WTC11 (cell line): ENCODE results near the gene BCAS1.

Experiments used
- ATF1 ChIP-seq: sonication (generic); formaldehyde crosslinking; IDR thresholded peaks from 2 replicates; pipeline ENCODE4 v1.8.1; 2023; ENCODE audit warnings: mild to moderate bottlenecking, moderate library complexity, missing genetic modification reagents
- NR3C1 ChIP-seq: sonication (generic); formaldehyde crosslinking; conservative IDR thresholded peaks from 2 replicates; pipeline ENCODE4 v1.8.1; 2023; ENCODE audit warnings: low read depth, mild to moderate bottlenecking, missing genetic modification reagents
- TF ChIP-seq, protein P1 (sequence below): sonication (generic); formaldehyde crosslinking; IDR thresholded peaks from 2 replicates; pipeline ENCODE4 v1.8.1; 2023; ENCODE audit warnings: mild to moderate bottlenecking, missing genetic modification reagents
- TF ChIP-seq, protein P2 (sequence below): sonication (generic); formaldehyde crosslinking; IDR thresholded peaks from 2 replicates; pipeline ENCODE4 v1.8.0; 2022; ENCODE audit warnings: mild to moderate bottlenecking, missing genetic modification reagents

DNA sequence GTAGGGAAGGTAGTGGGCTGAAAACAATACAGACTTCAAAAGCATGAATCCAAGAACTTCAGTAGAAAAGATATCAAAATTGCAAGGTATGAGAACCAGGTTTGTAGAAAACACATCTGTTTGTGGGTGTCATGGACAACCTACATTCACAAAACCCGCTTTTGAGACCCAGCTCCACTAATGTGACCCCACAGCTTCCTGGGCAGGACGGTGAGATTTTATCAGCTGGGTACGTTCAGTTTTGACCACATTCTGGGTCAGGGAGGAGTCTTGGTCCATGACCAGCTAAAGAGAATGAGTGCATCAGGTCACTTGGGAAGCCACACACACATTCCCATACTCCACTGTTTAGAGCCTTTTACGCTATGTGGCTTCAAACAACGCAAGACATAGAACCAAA, 77.1 kb downstream of the BCAS1 start:
- TF ChIP-seq, protein P1, sequence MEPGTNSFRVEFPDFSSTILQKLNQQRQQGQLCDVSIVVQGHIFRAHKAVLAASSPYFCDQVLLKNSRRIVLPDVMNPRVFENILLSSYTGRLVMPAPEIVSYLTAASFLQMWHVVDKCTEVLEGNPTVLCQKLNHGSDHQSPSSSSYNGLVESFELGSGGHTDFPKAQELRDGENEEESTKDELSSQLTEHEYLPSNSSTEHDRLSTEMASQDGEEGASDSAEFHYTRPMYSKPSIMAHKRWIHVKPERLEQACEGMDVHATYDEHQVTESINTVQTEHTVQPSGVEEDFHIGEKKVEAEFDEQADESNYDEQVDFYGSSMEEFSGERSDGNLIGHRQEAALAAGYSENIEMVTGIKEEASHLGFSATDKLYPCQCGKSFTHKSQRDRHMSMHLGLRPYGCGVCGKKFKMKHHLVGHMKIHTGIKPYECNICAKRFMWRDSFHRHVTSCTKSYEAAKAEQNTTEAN (CRISPR knock-in tag), result no peak
- TF ChIP-seq ATF1 (CRISPR knock-in tag) (no peak), NR3C1 (no peak)
- TF ChIP-seq, protein P2, sequence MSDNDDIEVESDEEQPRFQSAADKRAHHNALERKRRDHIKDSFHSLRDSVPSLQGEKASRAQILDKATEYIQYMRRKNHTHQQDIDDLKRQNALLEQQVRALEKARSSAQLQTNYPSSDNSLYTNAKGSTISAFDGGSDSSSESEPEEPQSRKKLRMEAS (CRISPR knock-in tag), result no peak
